OCI-M2 (cell line): ENCODE results near the gene SLC22A23.
"Not testable (repeated sequence)": the region's sequence is repeated elsewhere in the genome, so short reads cannot be mapped to it uniquely, and the experiment has no call there.

Experiments
- DNase-seq: peaks from one replicate; lab custom pipeline; 2025; ENCODE audit not compliant: unreplicated experiment; lab: John Stamatoyannopoulos, UW

Gene SLC22A23

GRCh38 chr6:3389390-3390167 lies 67.3 kb downstream of the SLC22A23 start:
- no peak for DNase-seq

GRCh38 chr6:3388786-3389185 lies 68.1 kb downstream of the SLC22A23 start:
- no peak for DNase-seq

- no peak for DNase-seq
These were observed 70.4 kb downstream of the SLC22A23 start for GRCh38 chr6:3386374-3386857.

- no peak for DNase-seq
These were observed 71.1 kb downstream of the SLC22A23 start for GRCh38 chr6:3385660-3386151.

GRCh38 chr6:3385181-3385580 lies 71.7 kb downstream of the SLC22A23 start:
- not testable (repeated sequence) for DNase-seq

- no peak for DNase-seq
These were observed 72.4 kb downstream of the SLC22A23 start for GRCh38 chr6:3384241-3385143.

GRCh38 chr6:3383525-3383924 lies 73.3 kb downstream of the SLC22A23 start:
- no peak for DNase-seq

GRCh38 chr6:3382326-3383279 lies 74.2 kb downstream of the SLC22A23 start:
- no peak for DNase-seq

- no peak for DNase-seq
These were observed 75.5 kb downstream of the SLC22A23 start for GRCh38 chr6:3381233-3381921.

GRCh38 chr6:3380344-3381232 lies 76.3 kb downstream of the SLC22A23 start:
- no peak for DNase-seq

- DNase-seq = no peak
These were observed 77.3 kb downstream of the SLC22A23 start for GRCh38 chr6:3379482-3380060.

- not testable (repeated sequence) for DNase-seq
These were observed 78.0 kb downstream of the SLC22A23 start for GRCh38 chr6:3378808-3379207.

- not testable (repeated sequence) for DNase-seq
These were observed 78.5 kb downstream of the SLC22A23 start for GRCh38 chr6:3378398-3378782.

GRCh38 chr6:3377536-3378397 lies 79.1 kb downstream of the SLC22A23 start:
- DNase-seq = no peak

GRCh38 chr6:3376893-3377535 lies 79.8 kb downstream of the SLC22A23 start:
- no peak for DNase-seq

GRCh38 chr6:3376064-3376463 lies 80.8 kb downstream of the SLC22A23 start:
- no peak for DNase-seq

- DNase-seq = no peak
These were observed 83.2 kb downstream of the SLC22A23 start for GRCh38 chr6:3373597-3374203.
